COLO668 (cell line): ENCODE results near the gene SNRNP25.

Source experiments
- DNase-seq: peaks from one replicate; lab custom pipeline; 2025; ENCODE audit not compliant: unreplicated experiment; lab: John Stamatoyannopoulos, UW

SNRNP25 gene

DNA sequence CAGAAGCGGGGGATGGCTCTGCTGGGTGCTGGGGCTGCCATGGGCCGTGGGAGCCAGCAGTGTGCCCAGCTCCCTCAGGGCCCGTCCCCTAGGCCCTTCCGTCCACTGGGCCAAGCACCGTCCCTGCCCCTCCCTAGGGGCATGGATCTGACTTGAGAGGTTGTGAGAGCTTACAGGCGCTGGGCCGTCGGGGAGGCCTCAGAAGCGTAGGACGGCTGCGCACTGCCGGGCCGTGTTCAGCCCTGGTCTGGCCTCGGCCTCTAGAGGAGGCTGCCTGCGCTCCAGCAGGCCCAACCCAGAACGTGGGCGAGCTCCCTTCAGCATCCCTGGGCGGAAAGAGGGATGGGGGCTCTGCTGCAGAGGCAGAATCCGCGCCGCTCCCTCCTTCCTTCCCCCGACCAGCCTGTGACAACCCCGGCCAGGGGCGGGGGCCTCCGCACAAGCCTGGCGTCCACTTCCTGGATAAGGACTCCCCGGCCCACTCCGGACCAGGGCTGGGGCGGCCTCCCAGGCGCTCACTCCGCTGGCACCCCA lies 23.7 kb downstream of the SNRNP25 start:
- DNase-seq = peak; percentile 79

DNA sequence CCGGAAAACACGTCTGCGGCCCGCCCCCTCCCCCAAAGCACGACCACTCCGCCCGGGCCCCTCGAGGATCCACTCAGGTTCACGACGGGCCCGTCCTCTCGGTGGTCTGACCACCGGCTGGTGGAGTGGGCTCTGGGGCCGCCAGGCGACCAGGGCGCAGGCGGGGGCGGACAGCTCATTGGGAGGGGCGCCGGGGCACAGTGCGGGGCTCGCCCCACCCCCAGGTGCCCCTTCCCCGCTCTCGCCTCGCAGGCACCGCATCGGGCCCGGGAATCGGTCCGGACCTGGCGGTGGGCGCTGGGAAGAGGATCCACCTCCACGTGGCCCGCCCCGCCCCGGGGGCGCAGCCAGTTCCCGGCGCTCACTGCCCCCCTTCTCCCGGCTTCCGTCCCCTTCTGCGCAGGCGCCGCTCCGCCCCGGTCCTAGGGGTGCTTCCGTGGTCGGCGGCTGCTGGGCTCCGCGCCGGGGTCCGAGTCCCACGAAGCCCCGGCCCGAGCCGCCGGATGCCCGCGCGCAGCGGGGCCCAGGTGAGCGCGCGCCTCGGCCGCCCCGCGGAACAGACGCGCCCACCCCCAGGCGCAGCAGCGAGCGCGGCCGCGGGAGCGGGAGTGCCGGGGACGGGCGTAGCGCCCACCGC lies 24.3 kb downstream of the SNRNP25 start, which contains the start of gene MPG:
TSS of gene MPG (plus strand) at position 419 of the 637 bp plus-strand sequence. CDS start at position 504, 85 bp downstream.
- peak; percentile 93 for DNase-seq

DNA sequence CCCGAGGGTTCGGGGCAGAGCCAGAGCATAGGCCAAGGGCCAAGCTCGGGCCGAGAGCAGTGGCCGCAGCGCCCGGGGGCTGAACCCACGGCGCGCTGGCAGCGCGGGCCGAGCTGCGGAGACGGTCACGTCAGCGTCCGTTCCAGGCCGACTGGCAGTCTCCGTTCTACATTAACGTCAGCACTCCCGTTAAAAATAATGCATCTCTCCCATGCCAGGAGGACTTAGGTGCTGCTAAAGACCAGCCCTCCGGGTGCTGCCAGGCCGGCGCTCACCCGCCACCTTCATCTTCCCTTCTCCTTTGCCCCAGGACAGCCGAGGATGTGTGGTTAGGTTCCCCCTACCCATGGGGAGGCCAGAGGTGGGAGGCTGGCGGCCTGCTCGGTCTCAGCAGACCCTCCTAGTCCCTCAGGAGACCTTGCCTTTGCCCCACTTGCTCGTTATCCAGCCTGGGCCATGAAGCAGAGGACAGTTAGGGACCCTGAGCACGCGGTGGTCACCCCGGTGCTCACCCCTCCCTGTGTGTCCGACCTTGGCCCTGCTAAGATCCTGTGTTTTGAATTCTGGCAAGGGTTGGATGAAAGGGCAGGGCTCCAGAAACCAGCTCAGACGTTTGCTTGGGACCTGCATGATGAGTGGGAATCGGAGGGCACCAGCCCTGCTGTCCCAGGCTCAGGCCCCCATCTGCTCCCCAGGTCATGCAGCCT lies 25.0 kb downstream of the SNRNP25 start:
- peak; percentile 53 for DNase-seq

- DNase-seq = no peak
Observed at GRCh38 chr16:79151-80054, 25.8 kb downstream of the SNRNP25 start.

DNA sequence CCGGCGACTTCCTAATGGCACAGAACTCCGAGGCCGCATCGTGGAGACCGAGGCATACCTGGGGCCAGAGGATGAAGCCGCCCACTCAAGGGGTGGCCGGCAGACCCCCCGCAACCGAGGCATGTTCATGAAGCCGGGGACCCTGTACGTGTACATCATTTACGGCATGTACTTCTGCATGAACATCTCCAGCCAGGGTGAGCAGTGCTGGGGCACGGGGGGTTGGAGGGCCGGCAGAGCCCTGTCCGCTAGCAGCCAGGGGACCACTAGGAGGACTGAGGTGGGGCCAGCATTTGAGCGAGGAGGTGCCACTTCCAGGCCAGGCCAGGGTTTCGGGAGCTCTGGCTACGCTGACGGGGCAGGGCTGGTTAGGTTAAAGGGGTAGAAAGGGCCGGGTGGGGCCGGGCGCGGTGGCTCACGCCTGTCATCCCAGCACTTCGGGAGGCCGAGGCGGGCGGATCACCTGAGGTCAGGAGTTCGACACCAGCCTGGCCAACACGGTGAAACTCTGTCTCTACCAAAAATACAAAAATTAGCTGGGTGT lies 29.5 kb downstream of the SNRNP25 start:
- no peak for DNase-seq

DNA sequence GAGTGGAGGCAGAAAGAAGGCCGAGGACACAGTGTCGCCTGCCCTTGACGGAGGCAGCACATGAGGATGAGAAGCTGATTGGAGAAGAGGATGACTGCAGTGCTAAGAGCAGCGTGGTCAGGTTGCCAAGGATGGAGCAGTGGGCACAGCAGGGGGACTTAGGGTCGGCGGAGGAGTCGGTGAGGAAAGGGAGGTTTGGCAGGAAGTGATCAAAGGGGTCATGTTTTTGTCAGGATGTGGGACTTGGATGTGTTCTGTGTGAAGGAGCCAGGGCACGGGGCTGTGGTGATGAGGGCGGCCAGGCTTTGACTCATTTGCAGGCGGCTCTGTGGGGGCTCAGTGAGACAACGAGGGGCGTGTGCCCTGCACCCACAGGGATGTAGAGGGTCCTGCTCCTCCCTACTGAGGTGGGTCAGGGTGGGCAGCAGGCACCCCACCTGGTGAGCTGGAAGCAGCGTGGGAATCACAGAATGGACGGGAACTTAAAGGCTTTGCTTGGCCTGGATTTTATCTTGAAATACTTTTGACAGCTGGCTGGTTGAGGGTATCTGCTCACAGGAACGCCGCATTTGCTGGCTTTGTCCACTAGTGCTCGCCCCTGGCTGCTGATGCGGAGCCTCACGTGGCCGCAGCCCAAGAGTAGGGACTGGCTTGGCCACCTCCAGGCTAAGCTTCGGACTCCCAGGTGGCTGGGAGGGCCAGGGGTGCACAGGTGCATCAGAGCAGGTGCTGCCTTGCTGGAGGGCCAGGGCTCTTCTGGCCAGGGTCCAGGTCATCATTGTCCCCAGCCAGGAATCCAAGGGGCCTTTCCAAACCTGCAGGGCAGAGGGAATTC lies 30.4 kb downstream of the SNRNP25 start:
- DNase-seq = peak; percentile 93

DNA sequence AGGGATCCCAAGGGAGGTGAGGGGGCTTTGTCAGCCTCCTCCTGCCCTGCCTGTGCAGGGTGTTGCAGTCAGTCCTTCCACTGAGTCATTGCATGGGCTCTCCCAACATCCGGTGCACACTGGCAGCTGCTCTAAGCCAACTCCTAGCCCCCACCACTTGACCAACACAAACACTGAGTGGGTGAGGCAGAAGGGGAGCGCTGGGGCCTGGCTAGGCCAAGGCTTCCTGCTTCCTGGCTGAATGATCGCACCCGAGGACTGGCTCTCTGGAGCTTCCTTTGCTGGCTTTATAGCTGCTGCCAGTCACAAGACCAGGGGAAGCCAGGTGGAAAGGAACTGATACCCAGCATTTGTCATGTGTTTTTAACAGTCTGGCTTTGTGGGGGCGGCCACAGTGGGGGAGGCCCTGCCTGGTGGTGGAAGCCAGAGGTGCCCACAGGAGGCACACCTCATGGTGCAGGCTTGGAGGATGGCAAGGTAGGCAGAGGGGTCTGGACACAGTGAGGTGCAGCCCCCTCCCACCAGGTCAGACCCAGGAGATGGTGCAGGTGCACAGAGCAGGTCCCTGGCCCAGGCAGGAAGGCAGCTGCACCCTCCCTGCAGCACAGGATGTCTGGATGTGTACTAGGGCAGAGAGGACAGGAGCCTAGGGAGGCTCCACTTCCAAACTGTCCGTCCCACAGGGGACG lies 31.2 kb downstream of the SNRNP25 start:
- DNase-seq = peak; percentile 94

GRCh38 chr16:85407-85782 lies 31.8 kb downstream of the SNRNP25 start:
- DNase-seq = no peak

DNA sequence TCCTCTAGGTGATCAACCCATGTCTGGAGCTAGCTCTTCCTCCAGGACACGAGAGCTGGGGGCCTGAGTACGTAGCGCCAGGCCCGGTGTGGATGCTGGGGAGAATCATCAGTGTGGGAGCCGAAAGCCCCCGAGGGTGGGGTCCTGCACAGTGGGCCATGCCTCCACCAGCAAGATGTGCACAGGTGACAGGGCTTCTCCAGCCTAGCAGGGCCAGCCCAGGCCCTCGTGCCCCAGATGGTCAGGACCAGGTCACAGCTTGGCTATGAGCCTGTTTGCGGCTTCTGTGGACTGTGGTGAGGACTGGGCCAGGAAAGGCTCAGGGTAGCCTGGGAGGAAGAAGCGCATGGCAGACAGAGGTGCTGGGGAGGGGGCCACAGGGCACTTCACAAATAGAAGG lies 32.2 kb downstream of the SNRNP25 start:
- no peak for DNase-seq

GRCh38 chr16:86483-86952 lies 32.9 kb downstream of the SNRNP25 start:
- DNase-seq = peak; percentile 16

DNA sequence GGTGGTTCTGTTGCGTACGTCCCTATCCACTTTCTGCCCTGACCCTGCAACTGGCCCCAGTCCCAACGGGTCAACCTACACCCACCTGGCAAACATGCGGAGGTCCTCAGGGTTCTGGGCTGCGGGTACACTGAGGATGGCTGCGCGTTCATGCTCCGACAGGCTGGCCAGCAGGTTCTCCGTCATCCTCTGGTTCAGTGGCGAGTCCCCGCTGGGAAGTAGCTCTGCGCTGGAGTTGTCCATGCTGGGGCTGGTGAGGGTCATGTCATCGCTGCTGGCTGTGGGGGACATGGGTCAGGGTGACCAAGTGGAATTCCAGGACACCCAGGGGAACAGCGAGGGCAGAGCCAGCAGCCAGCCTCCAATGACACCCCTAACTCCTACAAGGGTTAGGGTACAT lies 35.0 kb downstream of the SNRNP25 start:
- no peak for DNase-seq

DNA sequence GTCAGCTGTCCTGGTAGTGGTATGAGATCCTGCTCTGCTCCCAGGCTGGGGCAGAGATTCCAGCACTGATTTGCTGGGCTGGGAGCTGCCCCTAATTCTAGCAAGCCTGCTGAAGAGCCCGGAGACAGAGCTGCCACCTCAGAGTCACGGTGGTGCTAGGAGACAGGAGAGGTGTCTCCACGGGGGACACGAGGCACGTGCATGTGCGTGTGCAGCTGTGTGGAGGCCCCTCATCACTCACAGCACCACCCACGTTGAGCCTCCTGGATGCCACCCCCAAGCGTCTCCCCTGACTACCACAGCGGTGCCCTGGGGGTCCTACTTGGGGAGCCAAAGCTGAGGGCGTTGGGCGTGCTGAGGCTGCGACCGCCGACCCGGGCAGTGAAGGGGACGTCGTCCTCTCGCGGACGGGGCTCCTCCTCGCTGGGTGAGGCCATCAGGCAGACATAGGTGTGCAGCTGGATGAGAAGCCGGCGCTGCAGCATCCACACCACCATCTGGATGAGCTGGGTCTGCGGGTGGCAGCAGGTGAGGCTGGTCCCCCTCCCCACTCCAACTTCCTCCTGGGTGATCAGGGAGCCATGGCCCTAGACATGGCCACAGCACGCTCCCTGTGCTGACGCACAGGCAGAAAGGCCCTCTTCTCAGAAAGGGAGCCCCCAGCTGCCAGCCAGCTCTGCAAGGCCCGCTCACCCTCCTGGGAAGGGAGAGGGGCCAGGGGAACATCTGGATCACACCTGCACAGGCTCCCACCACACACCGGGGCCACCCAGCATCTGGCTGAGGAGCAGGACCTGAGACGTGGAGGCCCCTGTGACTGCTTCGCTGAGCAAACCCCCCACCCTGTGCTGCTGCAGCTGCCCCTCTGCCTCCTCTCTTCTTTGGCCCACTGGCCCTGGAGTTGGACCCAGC lies 36.0 kb downstream of the SNRNP25 start:
- no peak for DNase-seq

DNA sequence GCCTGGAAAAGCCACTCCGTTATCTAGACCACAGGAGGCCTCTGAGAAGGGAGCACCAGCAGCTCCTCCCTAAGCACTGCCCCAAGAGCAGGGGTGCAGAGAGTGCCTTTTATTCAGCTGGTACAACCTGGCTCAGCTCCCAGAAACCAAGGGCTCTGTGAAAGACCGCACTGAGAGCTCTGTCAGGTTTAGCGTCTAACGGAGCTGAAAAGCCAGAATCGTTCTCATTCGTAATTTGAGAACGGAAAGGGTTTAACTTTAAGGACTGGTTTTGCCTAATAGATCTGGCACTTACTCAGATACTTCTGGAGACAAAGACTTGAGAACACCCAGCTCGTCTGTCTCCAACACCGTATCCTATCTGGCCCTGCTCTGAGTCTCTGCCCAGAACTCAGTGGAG lies 37.9 kb downstream of the SNRNP25 start:
- DNase-seq = no peak

DNA sequence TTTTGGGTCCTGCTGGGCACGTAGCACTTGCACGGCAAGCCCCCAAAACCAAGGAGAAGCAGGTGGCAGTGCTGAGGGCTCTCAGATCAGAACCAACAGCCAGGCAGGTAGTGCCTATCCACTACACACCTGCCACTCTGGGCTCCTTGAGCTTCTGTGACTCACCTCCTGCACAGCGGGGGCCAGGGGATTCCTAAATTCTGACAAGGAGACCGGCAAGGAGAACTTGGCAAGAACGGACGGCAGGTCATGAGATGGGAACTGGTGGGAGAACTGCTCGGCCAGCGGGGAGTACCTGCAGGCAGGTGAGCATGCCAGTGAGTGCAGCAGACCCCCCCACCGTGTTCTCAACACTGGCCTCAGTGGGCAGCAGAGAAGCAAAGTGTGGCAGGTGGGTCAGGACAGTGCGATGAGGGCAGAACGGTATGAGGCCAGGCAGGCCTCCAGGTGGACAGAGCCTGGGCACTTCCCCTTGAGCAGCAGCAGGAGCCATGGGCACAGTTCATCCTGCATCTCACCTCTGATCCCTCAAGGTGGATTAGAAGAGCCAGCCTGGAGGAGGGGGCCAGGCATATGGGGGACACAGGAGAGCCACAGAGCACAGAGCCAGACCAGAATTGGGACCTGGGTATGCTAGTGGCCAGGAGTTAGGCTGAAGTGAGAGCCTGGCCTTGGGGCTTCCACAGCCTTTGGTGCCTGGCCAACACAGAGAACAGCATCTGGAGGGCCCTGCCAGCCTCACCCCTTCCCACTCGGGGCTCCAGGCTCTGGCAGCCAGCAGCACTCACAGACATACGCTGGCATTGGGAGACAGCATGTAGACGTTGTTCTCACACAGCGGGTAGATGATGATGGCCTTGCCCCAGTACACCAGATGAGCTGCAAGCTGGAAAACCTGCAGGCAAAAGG lies 39.1 kb downstream of the SNRNP25 start:
- DNase-seq = no peak

- no peak for DNase-seq
Observed at GRCh38 chr16:94918-95265, 41.3 kb downstream of the SNRNP25 start.

DNA sequence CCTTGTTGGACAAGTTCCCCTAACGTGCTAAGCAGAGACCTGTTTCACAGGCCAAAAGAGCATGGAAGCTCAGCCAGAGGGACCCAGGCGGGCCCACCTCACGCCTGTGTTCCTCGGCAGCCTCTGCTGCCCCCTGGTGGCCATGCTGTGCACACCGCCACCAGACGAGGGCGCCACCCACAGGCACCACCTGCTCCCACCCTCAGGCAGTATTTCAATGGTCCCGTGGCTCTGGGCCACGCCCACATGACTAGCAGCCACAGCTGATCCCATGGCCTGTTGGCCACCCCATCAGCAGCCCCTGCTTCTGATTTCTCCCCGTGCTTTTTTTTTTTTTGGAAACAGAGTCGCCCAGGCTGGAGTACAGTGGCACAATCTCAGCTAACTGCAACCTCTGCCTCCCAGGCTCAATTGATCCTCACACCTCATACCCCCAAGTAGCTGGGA lies 43.3 kb downstream of the SNRNP25 start:
- peak; percentile 91 for DNase-seq

- DNase-seq = no peak
Observed at GRCh38 chr16:97822-98221, 44.2 kb downstream of the SNRNP25 start.

DNA sequence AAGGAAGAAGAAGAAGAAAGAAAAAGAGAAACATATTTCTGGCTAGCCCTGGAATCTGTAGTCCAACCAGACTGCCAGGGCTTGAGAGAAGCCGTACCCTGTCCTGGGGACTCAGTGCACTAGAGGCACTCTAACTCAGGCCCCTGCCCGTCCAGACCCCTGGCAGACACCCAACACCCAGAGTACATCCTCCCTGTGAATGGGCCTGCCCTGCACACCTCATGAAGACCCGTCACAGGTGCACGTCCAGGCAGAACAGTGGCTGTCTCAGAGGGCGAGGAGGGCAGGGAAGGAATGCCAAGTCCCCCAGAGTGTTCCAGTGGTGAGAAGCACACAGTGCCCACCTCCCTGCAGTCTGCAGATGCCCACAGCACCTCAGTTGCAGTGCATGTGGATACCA lies 47.4 kb downstream of the SNRNP25 start:
- no peak for DNase-seq
